CD4-positive, alpha-beta T cell treated with Interleukin-17A for 4 hours (primary cell): ENCODE data around the gene THPO.
"Not testable (repeated sequence)": the region's sequence is repeated elsewhere in the genome, so short reads cannot be mapped to it uniquely, and the experiment has no call there.

ENCODE experiments used
- DNase-seq: peaks from one replicate; pipeline ENCODE4 v3.0.0-alpha.2; 2020; ENCODE audit warnings: mixed read lengths

The THPO gene

GRCh38 chr3:184347321-184348056, 30.5 kb downstream of the THPO start:
- DNase-seq, result no peak

DNA sequence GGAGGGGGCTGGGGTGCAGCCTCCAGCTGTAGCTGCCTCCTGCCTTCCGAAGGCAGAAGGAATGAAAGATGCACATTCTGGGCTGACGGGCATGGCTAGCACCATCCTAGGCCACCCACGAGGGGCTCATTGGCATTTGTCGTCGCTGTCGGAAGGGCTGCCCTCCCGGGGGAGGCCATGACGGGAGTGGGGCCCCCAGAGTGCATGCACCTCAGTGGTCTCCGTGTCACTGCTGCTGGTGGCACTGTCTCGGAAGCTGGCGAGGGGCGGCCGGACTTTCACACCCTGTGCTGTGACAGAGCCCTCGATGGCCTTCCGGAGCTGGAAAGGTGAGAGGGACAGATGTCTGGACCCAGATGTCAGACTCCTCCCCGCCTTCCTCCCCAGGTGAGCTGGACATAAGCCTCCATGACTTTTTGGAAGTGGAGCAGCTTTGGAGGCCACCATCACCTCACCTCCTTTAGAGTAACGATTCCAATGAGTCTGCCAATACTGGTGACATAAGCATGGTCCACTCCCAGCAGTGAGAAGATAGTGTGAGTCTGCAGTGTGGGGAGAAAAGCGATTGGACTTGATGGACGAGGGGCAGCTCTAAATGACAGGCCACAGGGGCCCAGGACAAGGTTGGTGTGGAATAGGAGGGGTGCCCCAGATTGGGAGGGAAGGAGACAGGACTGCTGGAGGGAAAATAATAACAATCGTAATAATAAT, 31.4 kb downstream of the THPO start:
- DNase-seq, result no peak

DNA sequence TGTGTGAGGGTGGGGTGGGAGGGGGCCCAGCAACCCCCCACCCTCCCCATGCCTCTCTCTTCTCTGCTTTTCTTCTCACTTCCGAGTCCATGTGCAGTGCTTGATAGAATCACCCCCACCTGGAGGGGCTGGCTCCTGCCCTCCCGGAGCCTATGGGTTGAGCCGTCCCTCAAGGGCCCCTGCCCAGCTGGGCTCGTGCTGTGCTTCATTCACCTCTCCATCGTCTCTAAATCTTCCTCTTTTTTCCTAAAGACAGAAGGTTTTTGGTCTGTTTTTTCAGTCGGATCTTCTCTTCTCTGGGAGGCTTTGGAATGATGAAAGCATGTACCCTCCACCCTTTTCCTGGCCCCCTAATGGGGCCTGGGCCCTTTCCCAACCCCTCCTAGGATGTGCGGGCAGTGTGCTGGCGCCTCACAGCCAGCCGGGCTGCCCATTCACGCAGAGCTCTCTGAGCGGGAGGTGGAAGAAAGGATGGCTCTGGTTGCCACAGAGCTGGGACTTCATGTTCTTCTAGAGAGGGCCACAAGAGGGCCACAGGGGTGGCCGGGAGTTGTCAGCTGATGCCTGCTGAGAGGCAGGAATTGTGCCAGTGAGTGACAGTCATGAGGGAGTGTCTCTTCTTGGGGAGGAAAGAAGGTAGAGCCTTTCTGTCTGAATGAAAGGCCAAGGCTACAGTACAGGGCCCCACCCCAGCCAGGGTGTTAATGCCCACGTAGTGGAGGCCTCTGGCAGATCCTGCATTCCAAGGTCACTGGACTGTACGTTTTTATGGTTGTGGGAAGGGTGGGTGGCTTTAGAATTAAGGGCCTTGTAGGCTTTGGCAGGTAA, 32.5 kb downstream of the THPO start:
- DNase-seq, result no peak

- DNase-seq, result no peak
Measured at GRCh38 chr3:184344579-184345316, 33.3 kb downstream of the THPO start.

DNA sequence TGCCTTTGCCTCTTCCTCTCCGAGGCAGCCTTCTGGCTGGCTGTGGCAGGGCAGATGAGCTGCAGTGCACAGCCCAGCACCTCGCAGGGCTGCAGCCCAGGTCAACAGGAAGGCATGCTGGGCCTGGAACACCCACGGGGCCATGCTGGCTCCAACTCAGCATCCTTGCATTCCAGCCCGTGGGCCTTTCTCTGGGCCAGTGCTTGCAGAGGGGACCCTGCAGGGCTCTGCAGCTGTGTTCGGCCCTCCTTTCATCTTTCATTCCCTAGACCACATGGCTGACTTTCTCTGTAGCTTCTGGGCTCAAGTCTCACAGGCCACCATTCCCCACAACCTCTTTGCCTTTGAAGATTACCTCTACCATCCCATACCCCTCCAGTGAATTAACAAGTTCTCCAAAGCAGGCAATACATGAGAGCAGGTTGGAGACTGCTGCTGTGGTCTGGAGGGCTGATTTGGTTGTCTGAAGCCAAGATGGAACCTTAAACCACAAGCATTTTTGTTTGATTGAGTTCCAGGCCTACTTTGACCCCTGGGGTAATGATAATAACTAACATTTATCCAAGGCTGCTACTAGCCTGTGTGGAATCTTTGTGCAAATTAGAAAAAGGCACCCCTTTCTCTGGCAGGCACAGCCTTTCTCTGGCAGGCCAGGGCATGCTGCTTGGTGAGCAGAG, 34.7 kb downstream of the THPO start:
- no peak for DNase-seq

- no peak for DNase-seq
Measured at GRCh38 chr3:184341925-184342324, 36.1 kb downstream of the THPO start.

- not testable (repeated sequence) for DNase-seq
Measured at GRCh38 chr3:184339451-184340135, 38.4 kb downstream of the THPO start.

GRCh38 chr3:184339001-184339400, 39.0 kb downstream of the THPO start:
- DNase-seq, result no peak

DNA sequence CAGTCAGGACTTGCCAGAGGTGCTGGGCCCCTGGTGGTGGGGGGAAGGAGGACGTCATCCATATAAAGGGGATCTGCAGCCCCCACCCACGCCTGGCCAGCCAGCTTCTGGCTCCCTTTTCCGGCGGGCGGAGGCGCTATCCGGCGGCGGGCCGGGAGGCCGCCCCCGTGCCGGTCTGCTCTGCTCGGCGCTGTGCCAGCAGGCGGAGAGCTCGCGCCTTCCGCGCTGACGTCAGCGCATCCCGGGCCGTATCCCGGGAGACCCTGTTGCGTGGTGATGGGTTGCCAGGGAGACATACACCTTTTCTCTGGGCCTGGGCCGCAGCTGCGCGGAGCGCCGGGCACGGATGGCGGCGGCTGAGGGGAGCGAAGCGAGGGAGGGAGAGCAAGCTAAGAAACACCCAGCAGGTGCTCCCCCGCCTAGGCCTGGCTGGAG, 39.5 kb downstream of the THPO start:
- DNase-seq, result no peak

DNA sequence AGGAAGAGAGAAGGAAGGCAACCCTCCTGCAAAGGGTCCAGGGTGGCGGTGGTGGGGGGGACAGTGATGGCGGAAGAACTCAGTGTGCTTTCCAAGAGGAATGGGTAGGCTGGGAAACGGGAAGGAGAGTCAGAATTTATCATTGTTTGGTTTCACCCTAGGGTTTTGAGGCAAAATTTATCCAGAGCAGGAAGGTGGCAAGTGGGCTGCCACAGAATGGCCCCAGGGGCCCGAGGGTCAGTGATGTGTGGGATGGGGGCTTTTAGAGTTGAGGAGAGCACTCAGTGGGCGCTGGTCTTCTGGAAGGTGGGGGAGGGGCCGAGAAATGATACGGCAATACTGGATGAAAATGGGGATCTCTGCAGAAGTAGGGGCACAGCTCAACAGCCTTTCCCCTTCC, 40.0 kb downstream of the THPO start:
- no peak for DNase-seq

- no peak for DNase-seq
Measured at GRCh38 chr3:184337399-184337714, 40.6 kb downstream of the THPO start, which contains the start of gene FAM131A. FAM131A (plus strand) TSS chr3:184337600; CDS start chr3:184337631, 31 bp downstream.

DNA sequence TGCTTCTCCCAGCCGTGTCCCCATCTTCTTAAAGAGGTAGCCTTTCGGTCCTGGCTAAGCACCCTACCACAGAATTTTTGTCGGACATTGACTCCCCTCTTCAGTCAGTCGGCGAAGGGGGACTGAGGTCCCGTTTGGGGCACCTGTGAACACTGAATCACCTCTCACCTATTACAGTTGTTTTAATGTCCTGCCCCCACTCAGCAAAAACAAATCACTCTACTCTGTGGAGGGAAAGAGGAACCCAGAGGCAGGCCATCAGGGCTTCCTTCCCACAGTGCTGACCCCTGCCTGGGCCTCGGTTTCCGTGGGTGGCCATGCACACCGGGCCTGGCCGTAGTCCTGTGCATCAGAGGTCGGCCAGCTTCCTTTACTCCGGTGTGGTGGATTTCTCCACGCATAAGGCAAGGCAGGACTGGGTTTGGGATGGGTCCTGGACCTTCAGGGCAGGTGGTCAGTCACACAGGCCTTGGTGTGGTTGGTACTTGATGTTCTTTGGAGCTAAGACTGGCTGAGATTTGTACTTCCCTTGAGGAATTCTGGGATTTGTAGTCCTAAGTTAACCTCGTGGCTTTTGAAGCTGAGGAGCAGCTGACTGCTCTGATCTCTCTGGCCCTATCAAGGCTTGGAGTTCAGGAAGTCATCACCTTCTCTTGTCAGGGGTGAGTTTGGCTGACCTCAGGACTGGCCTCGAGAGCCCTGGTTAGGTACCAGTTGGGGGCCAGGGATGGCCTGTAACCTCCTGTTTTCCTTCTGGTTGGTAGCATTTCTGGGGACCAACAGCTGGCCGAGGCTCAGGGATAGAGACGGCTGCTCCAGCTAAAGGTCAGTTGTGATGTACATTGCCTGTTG, 41.2 kb downstream of the THPO start:
- DNase-seq, result no peak

DNA sequence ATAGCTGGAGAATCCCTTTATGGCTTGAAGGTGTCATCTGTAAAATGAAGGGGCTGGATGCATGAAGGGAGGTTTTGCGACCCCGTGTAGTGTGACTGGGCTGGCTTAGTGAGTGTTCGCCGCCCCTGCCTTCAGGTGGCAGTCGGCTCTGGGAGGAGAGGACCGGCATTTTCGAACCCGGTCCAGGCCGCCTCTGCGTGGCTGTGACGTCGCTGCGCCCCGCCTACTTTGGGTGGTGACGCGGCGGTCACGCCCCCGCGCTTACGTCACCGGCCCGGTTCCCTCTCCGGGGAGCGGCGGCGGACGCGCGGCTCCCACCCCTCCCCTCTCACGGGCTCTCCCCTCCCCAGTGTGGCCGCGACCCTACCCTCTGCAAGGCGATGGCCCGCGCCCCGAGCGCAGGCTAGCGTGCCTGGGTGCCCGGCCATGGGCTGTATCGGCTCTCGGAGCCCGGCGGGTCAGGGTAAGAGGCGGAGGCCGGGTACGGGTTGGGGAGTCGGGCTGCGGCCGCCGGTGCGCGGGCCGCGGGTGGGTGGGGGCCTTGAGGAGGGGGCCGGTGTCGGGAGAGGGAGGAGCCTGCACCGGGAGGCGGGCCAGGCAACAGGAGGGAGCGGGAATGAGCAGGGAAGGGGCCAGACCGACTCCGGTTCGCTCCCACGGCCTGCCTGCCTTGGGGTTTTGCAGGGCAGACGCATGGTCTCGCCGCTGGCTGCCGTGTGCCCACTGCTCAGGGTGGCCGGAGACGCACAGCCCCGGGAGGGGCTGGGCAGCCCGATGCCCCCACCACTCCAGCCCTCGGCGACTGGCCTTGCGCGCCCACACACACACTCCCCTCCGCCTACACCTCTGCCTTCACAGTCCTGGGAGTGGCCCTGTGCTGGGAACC, 42.1 kb downstream of the THPO start:
- DNase-seq, result peak; percentile 91

DNA sequence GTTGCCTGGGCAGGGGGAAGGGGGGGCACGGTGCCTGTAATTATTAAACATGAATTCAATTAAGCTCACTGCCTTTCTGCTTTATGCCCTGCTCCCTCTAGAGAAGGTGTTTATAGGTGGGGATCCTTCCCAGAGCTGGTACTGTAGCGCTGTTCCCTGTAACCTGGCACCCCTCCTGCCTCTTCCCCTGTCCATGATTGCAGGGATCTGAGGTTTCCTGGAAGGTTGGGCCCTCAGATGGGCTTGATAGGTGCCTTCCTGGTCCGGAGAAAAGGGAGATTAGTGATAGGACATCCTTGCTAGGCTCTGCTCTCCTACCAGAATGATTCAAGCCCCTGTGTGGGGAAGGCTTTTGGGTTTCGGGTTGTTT, 42.7 kb downstream of the THPO start:
- no peak for DNase-seq

DNA sequence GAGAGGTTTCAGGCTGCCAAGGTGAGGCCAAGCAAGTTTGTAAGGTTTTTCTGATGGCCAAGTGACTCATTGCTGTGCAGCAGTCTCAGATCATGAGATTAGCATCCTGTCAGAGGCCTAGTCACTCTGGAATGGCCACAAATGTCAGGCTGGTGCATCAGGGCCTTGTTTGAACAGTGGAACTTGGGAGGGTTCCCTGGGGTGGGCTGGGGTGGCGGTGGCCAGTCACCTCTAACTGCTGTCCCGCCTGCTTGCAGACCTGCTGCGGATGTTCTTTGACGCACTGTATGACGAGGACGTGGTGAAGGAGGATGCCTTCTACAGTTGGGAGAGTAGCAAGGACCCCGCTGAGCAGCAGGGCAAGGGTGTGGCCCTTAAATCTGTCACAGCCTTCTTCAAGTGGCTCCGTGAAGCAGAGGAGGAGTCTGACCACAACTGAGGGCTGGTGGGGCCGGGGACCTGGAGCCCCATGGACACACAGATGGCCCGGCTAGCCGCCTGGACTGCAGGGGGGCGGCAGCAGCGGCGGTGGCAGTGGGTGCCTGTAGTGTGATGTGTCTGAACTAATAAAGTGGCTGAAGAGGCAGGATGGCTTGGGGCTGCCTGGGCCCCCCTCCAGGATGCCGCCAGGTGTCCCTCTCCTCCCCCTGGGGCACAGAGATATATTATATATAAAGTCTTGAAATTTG, 43.4 kb downstream of the THPO start:
- peak; percentile 48 for DNase-seq

DNA sequence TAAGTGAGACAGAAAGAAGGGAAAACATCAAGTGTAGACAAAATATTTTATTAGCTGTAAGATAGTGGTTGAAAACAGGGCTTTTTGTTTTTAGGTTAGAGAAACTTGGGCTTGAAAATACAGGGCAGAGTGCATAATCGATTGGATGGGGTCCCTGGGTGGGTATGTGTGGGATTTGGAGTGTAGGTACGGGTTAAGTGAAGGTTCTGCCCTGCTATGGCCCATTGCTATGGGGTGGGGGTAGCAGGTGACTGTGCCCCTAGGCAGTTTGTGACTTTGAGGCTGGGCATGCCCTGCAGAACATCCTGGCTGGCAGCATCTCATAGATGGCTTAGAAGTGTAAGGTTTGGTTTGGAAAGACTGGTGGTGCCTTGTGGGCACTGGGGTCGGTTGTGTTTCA, 44.3 kb downstream of the THPO start:
- no peak for DNase-seq

DNA sequence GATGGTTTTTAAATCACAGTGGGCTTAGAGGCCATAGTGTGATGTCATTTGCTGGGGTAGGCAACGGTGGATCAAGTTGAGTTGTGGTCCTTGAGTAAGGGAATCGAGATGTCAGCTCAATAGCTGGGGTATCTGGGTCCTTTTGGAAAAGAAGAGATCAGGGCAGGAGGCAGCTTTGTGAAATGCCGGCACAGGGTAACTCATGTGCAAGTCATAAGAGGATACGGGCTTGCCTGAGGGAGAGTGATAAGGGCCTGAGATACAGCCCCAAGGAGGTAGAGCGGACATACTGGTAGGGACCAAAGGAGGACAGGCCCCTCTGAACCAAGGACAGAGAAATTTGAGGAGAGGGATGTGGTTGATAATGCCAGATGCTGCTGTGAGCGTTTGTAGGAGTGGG, 44.8 kb downstream of the THPO start:
- DNase-seq, result no peak

DNA sequence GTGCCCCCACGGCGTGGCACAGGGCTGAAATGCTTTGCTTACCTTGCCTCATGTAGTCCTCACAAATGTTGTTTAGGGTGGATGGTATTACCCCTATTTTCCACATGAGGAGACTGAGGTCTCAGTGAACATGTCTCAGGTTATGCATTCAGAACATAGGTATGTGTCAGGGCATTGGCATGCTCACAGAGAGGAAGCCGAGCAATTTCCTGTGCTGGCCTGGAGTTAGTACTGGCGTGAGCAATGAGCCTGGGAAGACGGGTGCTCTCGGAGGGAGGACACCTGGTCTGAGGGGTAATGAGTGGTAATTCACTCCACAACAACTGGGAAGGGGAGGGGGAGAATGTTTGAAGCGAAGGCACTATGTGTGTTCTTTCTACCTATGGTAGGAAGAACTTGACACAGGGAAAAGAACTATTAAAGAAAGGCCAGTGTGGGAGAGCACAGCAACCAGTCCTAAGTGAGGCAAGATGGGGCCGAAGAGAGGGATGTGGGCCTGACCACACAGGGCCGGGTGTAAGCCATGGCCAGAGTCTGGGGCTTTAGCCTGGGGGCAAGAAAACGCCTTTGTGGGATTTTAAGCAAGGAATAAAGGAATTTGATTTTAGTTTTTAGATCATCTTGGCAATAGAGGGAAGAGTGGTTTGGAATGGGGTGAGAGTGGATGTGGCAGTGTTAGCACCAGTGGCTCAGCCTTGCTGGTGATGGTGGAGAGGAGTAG, 45.5 kb downstream of the THPO start:
- no peak for DNase-seq
